ENCODE measurements around the gene MRPL36. TPM values are rescaled to one million over a fixed set of nuclear protein-coding genes. Genes with fewer than 3 reads are reported as not detected.
A peak's percentile ranks its signal among the peaks of the same experiment; 100 is the strongest.

MRPL36 gene
- total RNA-seq, 1 experiment from 2014 or later = 79.9 TPM

- CTCF ChIA-PET = no interaction called here
- no peaks in the 10 kb centered on the region for H3K27me3 ChIP-seq (ENCODE audit: control insufficient read depth, insufficient read depth, low read length)
- no peak for TF ChIP-seq CTCF (IDR thresholded peaks at IDR 0.05)
- no peak for TF ChIP-seq SIN3A (IDR thresholded peaks at IDR 0.05; ENCODE audit: borderline replicate concordance, insufficient read depth, low read depth, low read length)
- no peak for TF ChIP-seq POLR2AphosphoS5 (IDR thresholded peaks at IDR 0.05; ENCODE audit: low read depth, low read length)
- TF ChIP-seq TCF7L2 (IDR thresholded peaks at IDR 0.05; ENCODE audit: low read depth, low read length) = no peak
- TF ChIP-seq REST (IDR thresholded peaks at IDR 0.05; ENCODE audit: insufficient read depth in 1 of 2, low read depth in 2 of 2, low read length in 1 of 2) = no peak
- H3K4me3 ChIP-seq (ENCODE audit: low read depth in 2 of 2, low read length in 2 of 2) = no peak overlapping the region
- ATAC-seq (no peak), DNase-seq (ENCODE audit: low read depth, low spot score) (no peak)
- intact Hi-C loops (cut with micrococcal nuclease; ENCODE audit: unreplicated experiment) = no loop called here
- in situ Hi-C loops (cut with HindIII; ENCODE audit: low pct_unique_long_range_greater_than_20kb, low sequenced_read_pairs) = no loop called here
- BruUV-seq (replicated peaks) = no TSS peak
- peaks cover 21% of the 10 kb centered on the region for H3K4me1 ChIP-seq (ENCODE audit: control insufficient read depth, insufficient read depth, low read length)
- H3K36me3 ChIP-seq (ENCODE audit: control insufficient read depth, insufficient read depth, low read length) = peaks cover 11% of the 10 kb centered on the region; the same call in 1 of the 2 replicates
- H3K27ac ChIP-seq (ENCODE audit: low read length) = no peak overlapping the region
- no peaks in the 10 kb centered on the region for H3K9me3 ChIP-seq (ENCODE audit: control insufficient read depth, insufficient read depth, low read depth, low read length)
- POLR2A ChIA-PET = no interaction called here
Measured at GRCh38 chr5:1794901-1795290, 4.7 kb downstream of the MRPL36 start.

- peaks cover 25% of the 10 kb centered on the region for H3K4me1 ChIP-seq (ENCODE audit: control insufficient read depth, insufficient read depth, low read length)
- intact Hi-C loops (cut with micrococcal nuclease; ENCODE audit: unreplicated experiment) (no loop called here), in situ Hi-C loops (cut with HindIII; ENCODE audit: low pct_unique_long_range_greater_than_20kb, low sequenced_read_pairs) (no loop called here)
- H3K36me3 ChIP-seq (ENCODE audit: control insufficient read depth, insufficient read depth, low read length) = peaks cover 10% of the 10 kb centered on the region; the same call in 1 of the 2 replicates
- ChIA-PET CTCF (no interaction called here), POLR2A (no interaction called here)
- no peak for DNase-seq (ENCODE audit: low read depth, low spot score)
- BruUV-seq (replicated peaks) = no TSS peak
- no peak overlapping the region for H3K4me3 ChIP-seq (ENCODE audit: low read depth in 2 of 2, low read length in 2 of 2)
- H3K27me3 ChIP-seq (ENCODE audit: control insufficient read depth, insufficient read depth, low read length) = no peaks in the 10 kb centered on the region
- 0 out of 2 replicates have a peak, but pooled peaks have one; percentile 15 for ATAC-seq
- H3K9me3 ChIP-seq (ENCODE audit: control insufficient read depth, insufficient read depth, low read depth, low read length) = no peaks in the 10 kb centered on the region
- TF ChIP-seq POLR2AphosphoS5 (IDR thresholded peaks at IDR 0.05; ENCODE audit: low read depth, low read length) (no peak), TCF7L2 (IDR thresholded peaks at IDR 0.05; ENCODE audit: low read depth, low read length) (no peak)
- H3K27ac ChIP-seq (ENCODE audit: low read length) = peak overlapping the region; percentile 39; the same call in 1 of the 2 replicates
Measured at GRCh38 chr5:1793966-1794900, 5.4 kb downstream of the MRPL36 start.

- H3K4me1 ChIP-seq (ENCODE audit: control insufficient read depth, insufficient read depth, low read length) = peaks cover 25% of the 10 kb centered on the region
- ChIA-PET POLR2A (no interaction called here), CTCF (no interaction called here)
- TF ChIP-seq CTCF (IDR thresholded peaks at IDR 0.05) (no peak), TCF7L2 (IDR thresholded peaks at IDR 0.05; ENCODE audit: low read depth, low read length) (no peak), REST (IDR thresholded peaks at IDR 0.05; ENCODE audit: insufficient read depth in 1 of 2, low read depth in 2 of 2, low read length in 1 of 2) (no peak), POLR2AphosphoS5 (IDR thresholded peaks at IDR 0.05; ENCODE audit: low read depth, low read length) (no peak), SIN3A (IDR thresholded peaks at IDR 0.05; ENCODE audit: borderline replicate concordance, insufficient read depth, low read depth, low read length) (no peak)
- peak overlapping the region; percentile 39; the same call in 1 of the 2 replicates for H3K27ac ChIP-seq (ENCODE audit: low read length)
- H3K36me3 ChIP-seq (ENCODE audit: control insufficient read depth, insufficient read depth, low read length) = peaks cover 5% of the 10 kb centered on the region; the same call in 1 of the 2 replicates
- DNase-seq (ENCODE audit: low read depth, low spot score) = no peak
- no peak for ATAC-seq
- no TSS peak for BruUV-seq (replicated peaks)
- intact Hi-C loops (cut with micrococcal nuclease; ENCODE audit: unreplicated experiment) (no loop called here), in situ Hi-C loops (cut with HindIII; ENCODE audit: low pct_unique_long_range_greater_than_20kb, low sequenced_read_pairs) (no loop called here)
- H3K4me3 ChIP-seq (ENCODE audit: low read depth in 2 of 2, low read length in 2 of 2) = no peak overlapping the region
- H3K27me3 ChIP-seq (ENCODE audit: control insufficient read depth, insufficient read depth, low read length) = no peaks in the 10 kb centered on the region
- H3K9me3 ChIP-seq (ENCODE audit: control insufficient read depth, insufficient read depth, low read depth, low read length) = no peaks in the 10 kb centered on the region
Measured at GRCh38 chr5:1793301-1793740, 6.3 kb downstream of the MRPL36 start.
